Upper lobe of left lung (tissue), 6 donors: Measurements from ENCODE around the gene FOXN3. TPM values are rescaled to one million over a fixed set of nuclear protein-coding genes. Genes with fewer than 3 reads are reported as not detected.
A peak's percentile ranks its signal among the peaks of the same experiment; 100 is the strongest.
"Not testable (repeated sequence)": the region's sequence is repeated elsewhere in the genome, so short reads cannot be mapped to it uniquely, and the experiment has no call there.

Experiments
- ATAC-seq, 2 donors: fragments of 200-7000 bp; cut with Tn5 transposase; one replicate each; pipeline ENCODE4 v1.9.1; 2022; ENCODE audit warnings: mild to moderate bottlenecking in 2 of 2, moderate library complexity in 2 of 2; ENCODE audit not compliant: low FRiP score in 2 of 2
- DNase-seq, 2 donors: peaks; one replicate each; pipeline ENCODE4 v3.0.0-alpha.2; 2019 to 2020
- H3K27ac ChIP-seq, 4 donors: fragments of 200-600 bp; sonication (generic); one replicate each; pipeline ENCODE4 v1.5.1; 2016 to 2019
- H3K27me3 ChIP-seq, 4 donors: fragments of 200-600 bp; sonication (generic); one replicate each; pipeline ENCODE4 v1.5.1; 2017 to 2019
- H3K36me3 ChIP-seq, 4 donors: fragments of 200-600 bp; sonication (generic); one replicate each; pipeline ENCODE4 v1.5.1; 2016 to 2019
- H3K4me1 ChIP-seq, 4 donors: fragments of 200-600 bp; sonication (generic); one replicate each; pipeline ENCODE4 v1.5.1; 2018 to 2019
- H3K4me3 ChIP-seq, 4 donors: fragments of 200-600 bp; sonication (generic); one replicate each; pipeline ENCODE4 v1.5.1; 2017 to 2019; ENCODE audit warnings: mild to moderate bottlenecking in 2 of 4, moderate library complexity in 1 of 4
- H3K9me3 ChIP-seq, 4 donors: fragments of 200-600 bp; sonication (generic); one replicate each; pipeline ENCODE4 v1.5.1; 2018 to 2019
- CTCF ChIP-seq, 6 experiments: fragments of 450-650 bp in 4 of 6; fragments of 200-600 bp in 2 of 6; sonication (generic) in 2 of 6; IDR thresholded peaks; one replicate each; pipeline ENCODE4 v1.5.1; 2016 to 2019; ENCODE audit warnings: antibody characterized with exemption in 6 of 6
- EP300 ChIP-seq, 4 donors: sonication (generic); formaldehyde crosslinking; IDR thresholded peaks; one replicate each; pipeline ENCODE4 v1.5.1; 2017; ENCODE audit warnings: antibody characterized with exemption in 4 of 4, control low read depth in 2 of 4
- POLR2A ChIP-seq, 4 donors: fragments of 450-650 bp; IDR thresholded peaks; one replicate each; pipeline ENCODE4 v1.5.1; 2016 to 2017; ENCODE audit warnings: antibody characterized with exemption in 4 of 4, mild to moderate bottlenecking in 2 of 4
- POLR2AphosphoS5 ChIP-seq, 2 donors: sonication (generic); formaldehyde crosslinking; IDR thresholded peaks; one replicate each; pipeline ENCODE4 v1.5.1; 2017; ENCODE audit warnings: antibody characterized with exemption in 2 of 2
- WGBS, 2 donors: methylation state at CpG; one replicate each; pipeline ENCODE4 v1.1.5; 2017 to 2018; 5-methylcytosine and 5-hydroxymethylcytosine counted together
- total RNA-seq, 6 donors: library from RNA; depleted of rRNA in 4 of 6; stranded (reverse); fragments of >200 nt in 4 of 6; gene quantifications; one replicate each; pipeline versions ENCODE4 v1.1.0 to v1.2.1, GENCODE V29; 2016 to 2021
- donor health status: DM: no; HTN: no; CAD: no; lungs with moderate emphysema.
- donor health status: DM: no; HTN: yes; CAD: no; lungs with severe emphysema.

The FOXN3 gene
- total RNA-seq, 6 donors from 2014 or later = 63.4 to 115 (median 77.2) TPM

GRCh38 chr14:89117012-89117411, 300.0 kb downstream of the FOXN3 start:
- DNase-seq (no peak), ATAC-seq (no peak)
- H3K36me3 ChIP-seq = no peaks in the 10 kb centered on the region
- no peak overlapping the region for H3K27ac ChIP-seq
- peaks cover 0 to 9% (median 1%) of the 10 kb centered on the region in 4 donors for H3K9me3 ChIP-seq
- no peaks in the 10 kb centered on the region for H3K4me1 ChIP-seq
- no peaks in the 10 kb centered on the region for H3K27me3 ChIP-seq
- TF ChIP-seq CTCF (IDR thresholded peaks at IDR 0.05) = no peak
- no peak for TF ChIP-seq POLR2AphosphoS5 (IDR thresholded peaks at IDR 0.05)
- no peak for TF ChIP-seq POLR2A (IDR thresholded peaks at IDR 0.05)
- TF ChIP-seq EP300 (IDR thresholded peaks at IDR 0.05) = no peak
- WGBS, 2 donors = 84 to 91% methylated on average over 5 of the region's 5 CpGs
- no peak overlapping the region for H3K4me3 ChIP-seq

GRCh38 chr14:89114109-89114508, 302.9 kb downstream of the FOXN3 start:
- no peak for DNase-seq
- no peaks in the 10 kb centered on the region for H3K4me1 ChIP-seq
- ATAC-seq = no peak
- no peaks in the 10 kb centered on the region for H3K27me3 ChIP-seq
- H3K27ac ChIP-seq = no peak overlapping the region
- peaks cover 0 to under 1% (median 0%) of the 10 kb centered on the region in 4 donors for H3K9me3 ChIP-seq
- no peak overlapping the region for H3K4me3 ChIP-seq
- H3K36me3 ChIP-seq = no peaks in the 10 kb centered on the region
- no peak for TF ChIP-seq POLR2A (IDR thresholded peaks at IDR 0.05)
- no peak for TF ChIP-seq CTCF (IDR thresholded peaks at IDR 0.05)
- TF ChIP-seq POLR2AphosphoS5 (IDR thresholded peaks at IDR 0.05) = no peak
- TF ChIP-seq EP300 (IDR thresholded peaks at IDR 0.05) = no peak

GRCh38 chr14:89112720-89113119, 304.3 kb downstream of the FOXN3 start:
- Histone ChIP-seq H3K27me3 (no peaks in the 10 kb centered on the region), H3K4me3 (no peak overlapping the region), H3K27ac (no peak overlapping the region), H3K9me3 (no peaks in the 10 kb centered on the region), H3K36me3 (no peaks in the 10 kb centered on the region), H3K4me1 (no peaks in the 10 kb centered on the region)
- DNase-seq (peak in 1 of 2 donors; percentile 50), ATAC-seq (no peak)
- TF ChIP-seq POLR2A (IDR thresholded peaks at IDR 0.05) = no peak
- TF ChIP-seq POLR2AphosphoS5 (IDR thresholded peaks at IDR 0.05) = no peak
- no peak for TF ChIP-seq EP300 (IDR thresholded peaks at IDR 0.05)
- no peak for TF ChIP-seq CTCF (IDR thresholded peaks at IDR 0.05)
- WGBS, 2 donors = 89 to 94% methylated on average over 18 of the region's 18 CpGs

- not testable (repeated sequence) for H3K4me1 ChIP-seq, ATAC-seq, H3K27me3 ChIP-seq, H3K4me3 ChIP-seq, H3K9me3 ChIP-seq, H3K36me3 ChIP-seq, H3K27ac ChIP-seq
- WGBS, 2 donors = 65 to 78% methylated on average over 4 to 9 of the region's 25 CpGs
- peak in 1 of 2 donors; percentile 69 for DNase-seq
Measured at GRCh38 chr14:89111766-89112543, 305.1 kb downstream of the FOXN3 start.

- not testable (repeated sequence) for H3K36me3 ChIP-seq, ATAC-seq, H3K9me3 ChIP-seq, DNase-seq, H3K4me1 ChIP-seq, H3K27me3 ChIP-seq, H3K4me3 ChIP-seq, H3K27ac ChIP-seq
- WGBS, 2 donors = 93 to 97% methylated on average over 13 of the region's 13 CpGs
Measured at GRCh38 chr14:89111232-89111631, 305.8 kb downstream of the FOXN3 start.

GRCh38 chr14:89110110-89110509, 306.9 kb downstream of the FOXN3 start:
- Histone ChIP-seq H3K4me3 (no peak overlapping the region), H3K27me3 (no peaks in the 10 kb centered on the region), H3K27ac (no peak overlapping the region), H3K36me3 (no peaks in the 10 kb centered on the region), H3K4me1 (no peaks in the 10 kb centered on the region), H3K9me3 (no peaks in the 10 kb centered on the region)
- no peak for TF ChIP-seq CTCF (IDR thresholded peaks at IDR 0.05)
- no peak for TF ChIP-seq POLR2AphosphoS5 (IDR thresholded peaks at IDR 0.05)
- TF ChIP-seq EP300 (IDR thresholded peaks at IDR 0.05) = no peak
- no peak for TF ChIP-seq POLR2A (IDR thresholded peaks at IDR 0.05)
- DNase-seq = peak in 1 of 2 donors; percentile 25
- WGBS, 2 donors = 88 to 94% methylated on average over 2 to 9 of the region's 9 CpGs
- no peak for ATAC-seq
